VCaP (cell line): ENCODE results near the gene APOH.

Experiments
- H3K27ac ChIP-seq: fragments of 450-650 bp; 2 replicates; pipeline ENCODE4 v1.5.1; 2017
- TF ChIP-seq, protein P1 (sequence below): fragments of 450-650 bp; conservative IDR thresholded peaks from 2 replicates; pipeline ENCODE4 v1.5.1; 2017; ENCODE audit warnings: mild to moderate bottlenecking, moderate library complexity

APOH gene

DNA sequence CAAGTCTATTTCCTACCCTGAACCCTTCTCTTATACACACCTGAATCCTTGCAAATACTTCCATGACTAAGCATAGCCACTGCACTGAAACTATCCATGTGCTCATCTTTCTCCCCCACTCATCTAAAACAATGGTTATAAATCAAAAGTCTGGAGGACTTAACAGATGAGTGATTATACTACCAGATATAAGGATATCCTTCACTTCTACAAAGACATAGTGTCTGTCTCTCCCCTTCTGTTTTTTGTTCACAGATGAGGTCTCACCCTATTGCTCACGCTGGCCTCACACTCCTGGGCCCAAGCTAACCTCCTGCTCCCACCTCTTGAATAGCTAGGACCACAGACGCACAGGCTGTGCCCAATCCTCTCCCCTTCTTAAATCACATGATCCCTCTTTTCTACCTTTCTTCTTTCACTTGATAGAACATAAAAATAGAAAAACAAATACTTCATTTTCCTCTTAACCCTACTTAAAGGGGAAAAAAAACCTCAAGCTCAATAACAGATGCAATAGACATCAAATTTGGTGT is 56.5 kb downstream of the APOH start:
- TF ChIP-seq, protein P1, sequence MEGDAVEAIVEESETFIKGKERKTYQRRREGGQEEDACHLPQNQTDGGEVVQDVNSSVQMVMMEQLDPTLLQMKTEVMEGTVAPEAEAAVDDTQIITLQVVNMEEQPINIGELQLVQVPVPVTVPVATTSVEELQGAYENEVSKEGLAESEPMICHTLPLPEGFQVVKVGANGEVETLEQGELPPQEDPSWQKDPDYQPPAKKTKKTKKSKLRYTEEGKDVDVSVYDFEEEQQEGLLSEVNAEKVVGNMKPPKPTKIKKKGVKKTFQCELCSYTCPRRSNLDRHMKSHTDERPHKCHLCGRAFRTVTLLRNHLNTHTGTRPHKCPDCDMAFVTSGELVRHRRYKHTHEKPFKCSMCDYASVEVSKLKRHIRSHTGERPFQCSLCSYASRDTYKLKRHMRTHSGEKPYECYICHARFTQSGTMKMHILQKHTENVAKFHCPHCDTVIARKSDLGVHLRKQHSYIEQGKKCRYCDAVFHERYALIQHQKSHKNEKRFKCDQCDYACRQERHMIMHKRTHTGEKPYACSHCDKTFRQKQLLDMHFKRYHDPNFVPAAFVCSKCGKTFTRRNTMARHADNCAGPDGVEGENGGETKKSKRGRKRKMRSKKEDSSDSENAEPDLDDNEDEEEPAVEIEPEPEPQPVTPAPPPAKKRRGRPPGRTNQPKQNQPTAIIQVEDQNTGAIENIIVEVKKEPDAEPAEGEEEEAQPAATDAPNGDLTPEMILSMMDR = no peak
- H3K27ac ChIP-seq = no peak overlapping the region

DNA sequence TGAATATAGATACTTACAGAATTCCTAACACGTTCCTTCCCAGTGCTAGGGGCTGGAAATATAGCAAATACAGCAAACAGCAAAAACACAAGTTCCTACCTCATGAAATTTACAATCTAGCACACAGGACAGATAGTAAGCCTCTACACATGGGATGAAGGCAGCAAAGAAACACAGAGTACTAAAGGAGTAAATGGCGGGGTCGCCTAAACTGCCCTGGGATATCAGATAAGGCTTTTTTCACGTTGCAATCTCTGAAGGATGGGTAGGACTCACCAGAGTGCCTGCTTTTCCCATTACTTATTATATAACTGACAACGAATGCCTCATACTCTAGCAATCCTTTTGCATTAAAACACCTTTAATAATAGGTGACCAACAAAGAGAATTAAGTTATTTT is 57.1 kb downstream of the APOH start:
- TF ChIP-seq, protein P1 = no peak

DNA sequence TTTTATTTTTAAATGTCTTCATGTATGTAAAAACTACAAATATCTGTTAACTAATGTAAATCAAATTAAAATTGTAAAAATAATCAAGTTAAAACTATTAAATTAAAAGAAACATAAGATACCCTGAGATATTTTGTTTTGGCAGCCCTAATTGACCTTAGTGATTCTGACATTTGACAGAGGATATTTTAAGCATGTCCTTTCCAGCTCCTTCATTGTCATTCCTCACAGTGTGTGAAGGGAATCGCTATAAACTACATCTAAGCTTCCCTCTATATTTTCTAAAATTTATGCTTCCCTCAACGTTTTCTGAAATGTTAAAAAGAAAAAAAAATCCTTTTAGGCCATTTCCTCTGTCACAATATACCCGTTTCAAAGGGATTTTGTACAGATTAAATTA is 57.5 kb downstream of the APOH start:
- TF ChIP-seq, protein P1 = no peak
- H3K27ac ChIP-seq = no peak overlapping the region

More for the DNA sequence above, 57.1 kb downstream of the APOH start:
- no peak overlapping the region for H3K27ac ChIP-seq

DNA sequence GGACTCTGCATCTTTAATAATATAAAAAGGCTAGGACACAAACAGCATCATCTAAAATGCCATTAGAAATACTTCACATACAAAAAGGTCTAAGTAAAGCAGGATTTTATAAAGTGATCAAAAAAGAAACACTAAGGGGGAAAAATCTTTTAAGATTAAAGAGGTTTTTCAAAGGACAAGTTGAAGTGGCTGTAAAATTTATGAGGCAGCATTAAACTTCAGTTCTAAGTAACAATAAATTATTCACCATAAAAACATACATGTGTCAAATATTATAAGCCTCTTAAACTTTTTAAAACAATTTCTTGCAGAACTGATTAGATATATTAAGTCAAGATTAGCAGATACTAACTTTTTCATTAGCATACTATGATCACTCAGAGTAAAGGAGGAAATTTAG is 58.0 kb downstream of the APOH start:
- TF ChIP-seq, protein P1 = no peak
- no peak overlapping the region for H3K27ac ChIP-seq

DNA sequence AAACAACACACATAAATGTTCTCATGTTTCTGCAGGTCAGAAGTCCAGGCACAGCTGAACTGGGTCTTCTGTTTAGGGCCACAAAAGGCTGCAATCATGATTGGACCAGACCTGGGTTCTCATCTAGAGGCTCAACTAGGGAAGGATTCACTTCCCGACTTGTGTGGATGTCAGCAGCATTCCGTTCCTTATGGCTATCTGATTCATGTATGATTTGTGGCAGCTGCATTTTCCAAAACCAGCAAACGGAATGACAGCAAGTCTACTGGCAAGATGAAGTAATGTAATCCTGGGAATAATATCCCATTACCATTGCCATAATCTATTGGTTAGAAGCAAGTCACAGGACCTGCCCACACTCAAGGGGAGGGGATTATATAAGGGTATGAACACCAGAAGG is 59.4 kb downstream of the APOH start:
- H3K27ac ChIP-seq = no peak overlapping the region
- TF ChIP-seq, protein P1 = no peak

DNA sequence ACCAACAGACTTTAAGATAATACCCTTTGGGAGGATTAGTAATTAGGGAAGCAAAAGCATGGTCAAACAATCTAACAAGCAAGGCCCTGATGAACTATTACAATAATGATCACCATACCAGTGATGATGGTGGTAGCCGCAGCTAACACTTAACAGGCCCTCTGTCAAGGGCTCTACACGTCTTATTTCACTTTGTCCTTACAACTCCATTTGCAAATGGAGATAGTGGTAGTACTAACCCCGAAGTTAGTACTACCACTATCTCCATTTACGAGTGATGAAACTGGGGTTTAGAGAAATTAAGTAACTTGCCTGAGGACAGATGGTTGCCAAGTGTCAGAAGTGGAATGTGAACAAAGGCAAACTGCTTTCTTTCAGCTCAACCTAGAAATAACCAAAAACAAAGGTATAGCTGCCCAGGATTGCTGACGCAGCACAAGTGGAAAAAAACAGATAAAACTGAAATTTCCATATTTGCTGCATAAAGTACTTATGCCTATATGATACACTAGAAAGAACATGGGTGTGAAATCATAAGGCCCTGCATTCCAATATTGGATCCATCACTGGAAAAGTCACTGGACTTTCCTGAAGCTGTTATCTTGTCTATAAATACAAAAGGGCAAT is 61.9 kb downstream of the APOH start:
- no peak overlapping the region for H3K27ac ChIP-seq
- TF ChIP-seq, protein P1 = no peak

DNA sequence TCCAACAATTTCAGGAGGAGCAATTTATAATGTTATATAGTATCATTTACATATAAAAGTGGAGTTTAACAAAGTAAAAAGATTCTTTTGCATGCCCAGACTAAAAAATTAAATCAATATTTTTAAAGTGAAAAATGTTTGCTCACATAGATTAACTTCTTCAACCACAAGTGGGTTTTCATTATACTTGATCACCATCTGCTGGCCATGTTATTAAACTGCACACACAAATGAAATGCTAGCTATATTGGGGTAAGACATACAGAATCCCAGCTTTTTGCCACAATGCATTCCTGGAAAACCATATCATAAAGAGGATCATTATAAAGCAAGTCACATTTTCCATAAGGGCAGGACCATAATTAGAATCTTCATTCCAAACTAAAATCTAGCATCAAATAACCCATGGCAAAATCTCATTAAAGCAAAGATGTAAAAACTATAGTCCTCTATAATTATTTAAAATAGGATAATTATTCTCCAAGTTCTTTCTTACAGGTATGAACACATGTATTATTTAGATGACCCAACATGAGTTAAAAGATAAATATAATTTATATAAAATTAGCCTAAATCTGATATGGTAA is 63.6 kb downstream of the APOH start:
- no peak overlapping the region for H3K27ac ChIP-seq
- TF ChIP-seq, protein P1 = peak; percentile 75
